Measurements from ENCODE around the gene ZNF541. TPM values are rescaled to one million over a fixed set of nuclear protein-coding genes. Genes with fewer than 3 reads are reported as not detected.
A peak's percentile ranks its signal among the peaks of the same experiment; 100 is the strongest.

ZNF541 gene
- total RNA-seq, 2 donors from 2014 or later = not detected

DNA sequence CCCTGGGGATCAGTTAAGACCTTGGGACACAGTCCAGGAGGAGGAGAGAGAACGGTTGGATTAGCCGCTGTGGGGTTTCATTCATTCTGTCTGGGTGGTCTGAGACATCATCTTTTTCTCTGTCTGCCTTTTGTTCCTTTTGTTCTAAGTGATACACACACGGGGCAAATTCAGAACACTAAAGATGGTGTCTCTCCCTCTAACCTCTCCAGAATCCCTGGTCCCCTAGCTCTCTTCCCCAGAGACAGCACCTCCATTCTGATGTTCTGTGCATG lies 41.0 kb upstream of the ZNF541 start:
- no peak overlapping the region for H3K4me3 ChIP-seq (ENCODE audit: low read length)

DNA sequence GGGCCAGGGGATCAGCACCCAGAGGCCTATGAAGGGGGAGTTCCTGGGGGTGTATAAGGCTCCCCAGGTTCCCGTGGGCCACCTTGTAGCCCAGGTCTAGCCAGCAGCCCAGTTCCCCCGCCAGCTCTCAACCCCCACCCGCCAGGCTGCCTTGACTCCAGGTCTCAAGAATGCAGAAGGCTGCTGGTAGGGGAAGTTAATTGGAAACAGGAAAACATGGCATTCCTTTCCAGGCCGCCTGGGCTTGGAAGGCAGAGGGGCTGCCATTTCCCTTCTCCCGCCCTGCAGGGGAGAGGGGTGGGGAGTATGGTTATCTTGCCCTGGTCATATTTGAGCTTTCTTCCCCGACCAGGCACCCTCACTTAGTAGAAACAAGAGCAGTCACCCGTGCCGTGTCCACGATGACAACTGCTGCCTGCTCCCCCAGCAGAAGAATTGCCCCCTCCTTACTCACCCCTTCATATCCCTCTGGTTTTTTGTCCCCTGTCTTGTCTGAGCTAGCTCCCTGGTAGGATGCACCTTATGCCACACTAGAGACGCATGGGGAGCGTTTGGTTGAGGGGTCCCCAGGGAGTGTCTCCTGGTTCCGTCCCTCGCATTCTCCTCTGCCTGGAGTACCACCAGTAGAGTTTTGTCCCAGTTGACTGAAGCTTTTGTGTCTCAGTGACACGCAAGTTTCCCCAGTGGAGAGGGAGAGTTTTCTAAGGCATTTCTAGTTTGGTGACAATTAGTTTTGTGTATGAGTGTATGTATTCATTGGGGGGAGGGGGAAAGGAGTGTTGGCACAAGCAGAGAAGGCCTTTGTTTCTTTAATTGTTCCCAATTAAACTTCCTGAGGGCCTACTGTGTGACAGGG lies 40.4 kb upstream of the ZNF541 start:
- Histone ChIP-seq H3K27ac (ENCODE audit: low read depth, low read length) (peak overlapping the region; percentile 80), H3K4me1 (ENCODE audit: control insufficient read depth, insufficient read depth, low read length) (peaks cover 18% of the 10 kb centered on the region), H3K36me3 (ENCODE audit: control insufficient read depth, insufficient read depth, low read length) (peaks cover 28% of the 10 kb centered on the region), H3K9ac (ENCODE audit: extremely low read depth, low read length, poor library complexity, severe bottlenecking) (peak overlapping the region; percentile 55), H3K4me3 (ENCODE audit: low read length) (no peak overlapping the region), H3K27me3 (ENCODE audit: control insufficient read depth, insufficient read depth, low read length, poor library complexity, severe bottlenecking) (no peaks in the 10 kb centered on the region), H3K9me3 (ENCODE audit: control insufficient read depth, low read length) (no peaks in the 10 kb centered on the region)
- TF ChIP-seq, protein P1, sequence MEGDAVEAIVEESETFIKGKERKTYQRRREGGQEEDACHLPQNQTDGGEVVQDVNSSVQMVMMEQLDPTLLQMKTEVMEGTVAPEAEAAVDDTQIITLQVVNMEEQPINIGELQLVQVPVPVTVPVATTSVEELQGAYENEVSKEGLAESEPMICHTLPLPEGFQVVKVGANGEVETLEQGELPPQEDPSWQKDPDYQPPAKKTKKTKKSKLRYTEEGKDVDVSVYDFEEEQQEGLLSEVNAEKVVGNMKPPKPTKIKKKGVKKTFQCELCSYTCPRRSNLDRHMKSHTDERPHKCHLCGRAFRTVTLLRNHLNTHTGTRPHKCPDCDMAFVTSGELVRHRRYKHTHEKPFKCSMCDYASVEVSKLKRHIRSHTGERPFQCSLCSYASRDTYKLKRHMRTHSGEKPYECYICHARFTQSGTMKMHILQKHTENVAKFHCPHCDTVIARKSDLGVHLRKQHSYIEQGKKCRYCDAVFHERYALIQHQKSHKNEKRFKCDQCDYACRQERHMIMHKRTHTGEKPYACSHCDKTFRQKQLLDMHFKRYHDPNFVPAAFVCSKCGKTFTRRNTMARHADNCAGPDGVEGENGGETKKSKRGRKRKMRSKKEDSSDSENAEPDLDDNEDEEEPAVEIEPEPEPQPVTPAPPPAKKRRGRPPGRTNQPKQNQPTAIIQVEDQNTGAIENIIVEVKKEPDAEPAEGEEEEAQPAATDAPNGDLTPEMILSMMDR (conservative IDR thresholded peaks at IDR 0.05) = no peak
- peak overlapping the region; percentile 83 for H3K27ac Mint-ChIP-seq
- H3K4me1 Mint-ChIP-seq = peaks cover 39% of the 10 kb centered on the region
- H3K27me3 Mint-ChIP-seq (ENCODE audit: insufficient read depth) = no peaks in the 10 kb centered on the region
- H3K4me3 Mint-ChIP-seq = peak overlapping the region; percentile 0
- H3K9me3 Mint-ChIP-seq = no peaks in the 10 kb centered on the region
- peak; percentile 92 for DNase-seq
- 62 to 80% methylated on average over 4 to 14 of the region's 14 CpGs for WGBS, 2 experiments (ENCODE audit: insufficient coverage in 1 of 2, insufficient read length in 1 of 2)
- peaks cover 24% of the 10 kb centered on the region for H3K36me3 Mint-ChIP-seq (ENCODE audit: low read depth)

More for the DNA sequence above, 41.0 kb upstream of the ZNF541 start:
- DNase-seq = no peak
- Mint-ChIP-seq H3K4me3 (no peak overlapping the region), H3K4me1 (peaks cover 40% of the 10 kb centered on the region), H3K9me3 (no peaks in the 10 kb centered on the region), H3K27me3 (ENCODE audit: insufficient read depth) (no peaks in the 10 kb centered on the region), H3K36me3 (ENCODE audit: low read depth) (peaks cover 24% of the 10 kb centered on the region), H3K27ac (peak overlapping the region; percentile 83)
- Histone ChIP-seq H3K9me3 (ENCODE audit: control insufficient read depth, low read length) (no peaks in the 10 kb centered on the region), H3K36me3 (ENCODE audit: control insufficient read depth, insufficient read depth, low read length) (peaks cover 28% of the 10 kb centered on the region), H3K4me1 (ENCODE audit: control insufficient read depth, insufficient read depth, low read length) (peaks cover 18% of the 10 kb centered on the region), H3K27ac (ENCODE audit: low read depth, low read length) (peak overlapping the region; percentile 80), H3K27me3 (ENCODE audit: control insufficient read depth, insufficient read depth, low read length, poor library complexity, severe bottlenecking) (no peaks in the 10 kb centered on the region), H3K9ac (ENCODE audit: extremely low read depth, low read length, poor library complexity, severe bottlenecking) (no peak overlapping the region)
- WGBS, 2 experiments (ENCODE audit: insufficient coverage in 1 of 2, insufficient read length in 1 of 2) = 58 to 60% methylated on average over 3 of the region's 3 CpGs
- TF ChIP-seq, protein P1 (conservative IDR thresholded peaks at IDR 0.05) = no peak

DNA sequence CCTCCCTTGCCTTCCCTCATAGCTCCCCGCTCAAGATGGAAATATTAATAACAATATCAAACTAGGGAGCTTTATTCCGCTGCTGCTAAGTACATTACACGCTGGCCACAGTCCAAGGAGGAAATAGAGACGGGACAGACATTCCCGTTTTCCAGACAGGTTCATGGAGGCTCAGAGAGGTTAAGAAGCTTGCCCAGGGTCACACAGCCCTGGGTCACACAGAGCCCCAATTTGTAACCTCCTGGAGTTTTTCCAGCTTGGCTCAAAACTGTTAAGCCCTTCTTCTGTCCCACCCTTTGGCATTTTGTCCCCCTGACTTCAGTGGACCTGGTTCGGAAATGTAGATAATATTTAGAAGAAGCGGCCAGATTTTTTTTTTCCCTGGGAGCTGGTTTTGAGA lies 38.0 kb upstream of the ZNF541 start:
- no peaks in the 10 kb centered on the region for H3K27me3 Mint-ChIP-seq (ENCODE audit: insufficient read depth)
- H3K9me3 Mint-ChIP-seq = no peaks in the 10 kb centered on the region
- H3K4me1 Mint-ChIP-seq = peaks cover 31% of the 10 kb centered on the region
- no peak for DNase-seq
- Histone ChIP-seq H3K4me3 (ENCODE audit: low read length) (peak overlapping the region; percentile 80), H3K9ac (ENCODE audit: extremely low read depth, low read length, poor library complexity, severe bottlenecking) (no peak overlapping the region), H3K9me3 (ENCODE audit: control insufficient read depth, low read length) (no peaks in the 10 kb centered on the region), H3K4me1 (ENCODE audit: control insufficient read depth, insufficient read depth, low read length) (peaks cover 18% of the 10 kb centered on the region), H3K36me3 (ENCODE audit: control insufficient read depth, insufficient read depth, low read length) (peaks cover 31% of the 10 kb centered on the region), H3K27me3 (ENCODE audit: control insufficient read depth, insufficient read depth, low read length, poor library complexity, severe bottlenecking) (no peaks in the 10 kb centered on the region), H3K27ac (ENCODE audit: low read depth, low read length) (no peak overlapping the region)
- peaks cover 29% of the 10 kb centered on the region for H3K36me3 Mint-ChIP-seq (ENCODE audit: low read depth)
- TF ChIP-seq, protein P1 (conservative IDR thresholded peaks at IDR 0.05) = no peak
- WGBS, 2 experiments (ENCODE audit: insufficient coverage in 1 of 2, insufficient read length in 1 of 2) = 90 to 92% methylated on average over 7 of the region's 7 CpGs
- peak overlapping the region; percentile 83 for H3K4me3 Mint-ChIP-seq
- H3K27ac Mint-ChIP-seq = peak overlapping the region; percentile 86
